HEK293 (cell line): ENCODE results near the gene ARHGAP35.

Experiments used
- CTCF ChIA-PET: fragments of 350-600 bp; formaldehyde crosslinking; extraction: SDS; loops from one replicate; lab custom pipeline; 2021; ENCODE audit warnings: antibody characterized with exemption; lab: Yijun Ruan, JAX
- POLR2A ChIA-PET: fragments of 300-600 bp; formaldehyde crosslinking; extraction: SDS; loops from one replicate; lab custom pipeline; 2020; ENCODE audit warnings: antibody characterized with exemption, inconsistent platforms; lab: Yijun Ruan, JAX
- H3K27ac ChIP-seq: fragments of 200-500 bp; sonication (Bioruptor generic); 2 replicates; pipeline ENCODE4 v1.5.1; 2014; ENCODE audit warnings: low read depth, low read length, control low read depth, inconsistent platforms; ENCODE audit errors: extremely low read depth
- H3K36me3 ChIP-seq, 2 experiments: fragments of 200-500 bp in 1 of 2; sonication (Bioruptor generic) in 1 of 2; 1 replicate in 1 of 2; 2 replicates in 1 of 2; pipeline ENCODE4 v1.5.1; 2014 to 2017; ENCODE audit warnings: inconsistent platforms in 2 of 2, low read length in 2 of 2; ENCODE audit not compliant: control insufficient read depth in 2 of 2, insufficient read depth in 1 of 2
- H3K4me1 ChIP-seq: fragments of 200-500 bp; sonication (Bioruptor generic); 2 replicates; pipeline ENCODE4 v1.5.1; 2014; ENCODE audit warnings: mild to moderate bottlenecking, low read length, inconsistent platforms; ENCODE audit not compliant: control insufficient read depth, insufficient read depth
- H3K4me3 ChIP-seq: 2 replicates; pipeline ENCODE4 v1.5.1; 2011; ENCODE audit warnings: low read depth, mild to moderate bottlenecking, control low read depth, low read length, moderate library complexity
- H3K9me3 ChIP-seq: fragments of 200-500 bp; sonication (Bioruptor generic); 2 replicates; pipeline ENCODE4 v1.5.1; 2014; ENCODE audit warnings: low read depth, low read length, inconsistent platforms; ENCODE audit not compliant: control insufficient read depth, insufficient read depth
- GLIS1 ChIP-seq: fragments of 450-650 bp; formaldehyde crosslinking; IDR thresholded peaks from 2 replicates; pipeline ENCODE4 v1.5.1; 2016; ENCODE audit warnings: missing biosample characterization, missing genetic modification characterization
- IKZF3 ChIP-seq: fragments of 450-650 bp; IDR thresholded peaks from 2 replicates; pipeline ENCODE4 v1.5.0; 2018; ENCODE audit warnings: missing biosample characterization, mild to moderate bottlenecking, missing genetic modification characterization, moderate library complexity
- SP3 ChIP-seq: fragments of 450-650 bp; formaldehyde crosslinking; IDR thresholded peaks from 2 replicates; pipeline ENCODE4 v1.5.1; 2016; ENCODE audit warnings: missing biosample characterization, missing genetic modification characterization
- YY1 ChIP-seq: fragments of 450-650 bp; formaldehyde crosslinking; IDR thresholded peaks from 2 replicates; pipeline ENCODE4 v1.5.1; 2018; ENCODE audit warnings: missing biosample characterization, missing genetic modification characterization
- ZNF112 ChIP-seq: fragments of 450-650 bp; formaldehyde crosslinking; IDR thresholded peaks from 2 replicates; pipeline ENCODE4 v1.5.0; 2017; ENCODE audit warnings: missing biosample characterization, missing genetic modification characterization
- ZNF140 ChIP-seq: fragments of 450-650 bp; formaldehyde crosslinking; IDR thresholded peaks from 2 replicates; pipeline ENCODE4 v1.5.1; 2016; ENCODE audit warnings: missing biosample characterization, missing genetic modification characterization
- ZNF266 ChIP-seq: fragments of 450-650 bp; formaldehyde crosslinking; IDR thresholded peaks from 2 replicates; pipeline ENCODE4 v1.5.1; 2016; ENCODE audit warnings: missing biosample characterization, missing genetic modification characterization, low read depth
- ZNF416 ChIP-seq: fragments of 450-650 bp; formaldehyde crosslinking; IDR thresholded peaks from 2 replicates; pipeline ENCODE4 v1.5.1; 2016; ENCODE audit warnings: missing biosample characterization, missing genetic modification characterization
- ZNF473 ChIP-seq: fragments of 450-650 bp; formaldehyde crosslinking; IDR thresholded peaks from 2 replicates; pipeline ENCODE4 v1.5.1; 2017; ENCODE audit warnings: missing biosample characterization, missing genetic modification characterization
- ZNF501 ChIP-seq: fragments of 450-650 bp; formaldehyde crosslinking; IDR thresholded peaks from 2 replicates; pipeline ENCODE4 v1.5.1; 2016; ENCODE audit warnings: missing biosample characterization, missing genetic modification characterization
- ZNF571 ChIP-seq: fragments of 450-650 bp; formaldehyde crosslinking; IDR thresholded peaks from 2 replicates; pipeline ENCODE4 v1.5.0; 2017; ENCODE audit warnings: missing biosample characterization, missing genetic modification characterization
- ZNF600 ChIP-seq: fragments of 450-650 bp; formaldehyde crosslinking; IDR thresholded peaks from 2 replicates; pipeline ENCODE4 v1.5.1; 2016; ENCODE audit warnings: missing biosample characterization, missing genetic modification characterization
- ZNF777 ChIP-seq: fragments of 450-650 bp; formaldehyde crosslinking; IDR thresholded peaks from 2 replicates; pipeline ENCODE4 v1.5.1; 2017; ENCODE audit warnings: missing biosample characterization, missing genetic modification characterization, borderline replicate concordance
- ZXDB ChIP-seq: fragments of 450-650 bp; formaldehyde crosslinking; IDR thresholded peaks from 2 replicates; pipeline ENCODE4 v1.5.1; 2016; ENCODE audit warnings: missing biosample characterization, missing genetic modification characterization
- TF ChIP-seq, protein P1 (sequence below): fragments of 450-650 bp; formaldehyde crosslinking; IDR thresholded peaks from 2 replicates; pipeline ENCODE4 v1.5.1; 2016; ENCODE audit warnings: missing biosample characterization, missing genetic modification characterization, low read depth
- TF ChIP-seq, protein P2 (sequence below): fragments of 450-650 bp; formaldehyde crosslinking; IDR thresholded peaks from 2 replicates; pipeline ENCODE4 v1.5.1; 2017; ENCODE audit warnings: missing biosample characterization, missing genetic modification characterization
- TF ChIP-seq, protein P3 (sequence below): fragments of 450-650 bp; formaldehyde crosslinking; IDR thresholded peaks from 2 replicates; pipeline ENCODE4 v1.5.1; 2016; ENCODE audit warnings: missing biosample characterization, missing genetic modification characterization
- TF ChIP-seq, protein P4 (sequence below): fragments of 450-650 bp; formaldehyde crosslinking; IDR thresholded peaks from 2 replicates; pipeline ENCODE4 v1.5.1; 2017; ENCODE audit warnings: missing biosample characterization, missing genetic modification characterization
- TF ChIP-seq, protein P5 (sequence below): fragments of 450-650 bp; formaldehyde crosslinking; IDR thresholded peaks from 2 replicates; pipeline ENCODE4 v1.5.1; 2016; ENCODE audit warnings: missing biosample characterization, missing genetic modification characterization
- TF ChIP-seq, protein P6 (sequence below): sonication (generic); formaldehyde crosslinking; IDR thresholded peaks from 2 replicates; pipeline ENCODE4 v1.8.1; 2022; ENCODE audit warnings: mild to moderate bottlenecking, moderate library complexity, missing genetic modification reagents

Gene ARHGAP35

DNA sequence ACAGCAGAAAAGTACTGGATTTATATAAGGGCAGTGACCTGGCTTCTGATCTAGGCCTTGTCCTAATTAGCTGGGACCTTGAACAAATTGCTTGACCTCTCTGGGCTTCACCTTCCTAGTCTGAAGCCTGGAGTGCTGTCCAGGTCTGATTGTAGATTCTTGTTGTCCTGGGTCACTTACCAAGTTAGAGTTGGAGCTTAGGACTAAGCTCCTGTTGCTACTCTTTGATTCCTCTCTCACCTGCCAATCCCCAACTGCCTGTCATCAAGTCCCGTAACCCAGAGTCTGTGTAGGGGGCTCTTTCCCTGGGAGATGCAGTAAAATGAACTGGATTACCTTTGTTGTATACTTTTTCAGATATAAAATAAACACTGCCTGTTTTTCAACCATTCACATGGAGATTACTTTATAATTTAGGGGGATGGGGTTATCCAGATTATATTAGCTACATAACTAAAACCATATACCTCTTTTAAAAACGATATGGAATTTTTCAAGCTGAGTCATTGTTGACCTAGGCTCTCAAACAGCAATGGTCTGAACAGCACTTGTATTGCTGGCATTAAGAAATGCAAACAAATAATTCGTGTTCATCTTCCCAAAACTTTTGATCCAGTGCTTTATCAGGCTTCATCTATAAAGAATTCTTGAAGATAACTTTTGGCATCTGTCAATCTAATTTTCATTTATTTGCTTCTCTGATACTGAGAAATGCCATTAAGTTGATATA, 5.8 kb downstream of the ARHGAP35 start:
- ChIA-PET POLR2A (no interaction called here), CTCF (interaction anchor here (0.6 to 1.7 kb wide), 4 partner anchors 11 to 985 kb away, joined by 4 to 8 read pairs (median 5); no protein-coding TSS in a partner anchor)
- H3K36me3 ChIP-seq = peaks cover 0 to 3% of the 10 kb centered on the region in 2 experiments; a peak in 1 of 3 replicates
- TF ChIP-seq GLIS1 (tag by site-specific recombination) (peak; percentile 60; the same call in 1 of the 2 replicates), ZNF112 (tag by site-specific recombination) (no peak), ZXDB (tag by site-specific recombination) (peak; percentile 19; the same call in 1 of the 2 replicates), ZNF501 (no peak), ZNF600 (tag by site-specific recombination) (peak; percentile 91), ZNF416 (tag by site-specific recombination) (no peak), ZNF571 (no peak), SP3 (tag by site-specific recombination) (no peak), IKZF3 (tag by site-specific recombination) (no peak), ZNF473 (tag by site-specific recombination) (no peak)
- TF ChIP-seq, protein P1, sequence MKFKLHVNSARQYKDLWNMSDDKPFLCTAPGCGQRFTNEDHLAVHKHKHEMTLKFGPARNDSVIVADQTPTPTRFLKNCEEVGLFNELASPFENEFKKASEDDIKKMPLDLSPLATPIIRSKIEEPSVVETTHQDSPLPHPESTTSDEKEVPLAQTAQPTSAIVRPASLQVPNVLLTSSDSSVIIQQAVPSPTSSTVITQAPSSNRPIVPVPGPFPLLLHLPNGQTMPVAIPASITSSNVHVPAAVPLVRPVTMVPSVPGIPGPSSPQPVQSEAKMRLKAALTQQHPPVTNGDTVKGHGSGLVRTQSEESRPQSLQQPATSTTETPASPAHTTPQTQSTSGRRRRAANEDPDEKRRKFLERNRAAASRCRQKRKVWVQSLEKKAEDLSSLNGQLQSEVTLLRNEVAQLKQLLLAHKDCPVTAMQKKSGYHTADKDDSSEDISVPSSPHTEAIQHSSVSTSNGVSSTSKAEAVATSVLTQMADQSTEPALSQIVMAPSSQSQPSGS = no peak
- TF ChIP-seq, protein P2, sequence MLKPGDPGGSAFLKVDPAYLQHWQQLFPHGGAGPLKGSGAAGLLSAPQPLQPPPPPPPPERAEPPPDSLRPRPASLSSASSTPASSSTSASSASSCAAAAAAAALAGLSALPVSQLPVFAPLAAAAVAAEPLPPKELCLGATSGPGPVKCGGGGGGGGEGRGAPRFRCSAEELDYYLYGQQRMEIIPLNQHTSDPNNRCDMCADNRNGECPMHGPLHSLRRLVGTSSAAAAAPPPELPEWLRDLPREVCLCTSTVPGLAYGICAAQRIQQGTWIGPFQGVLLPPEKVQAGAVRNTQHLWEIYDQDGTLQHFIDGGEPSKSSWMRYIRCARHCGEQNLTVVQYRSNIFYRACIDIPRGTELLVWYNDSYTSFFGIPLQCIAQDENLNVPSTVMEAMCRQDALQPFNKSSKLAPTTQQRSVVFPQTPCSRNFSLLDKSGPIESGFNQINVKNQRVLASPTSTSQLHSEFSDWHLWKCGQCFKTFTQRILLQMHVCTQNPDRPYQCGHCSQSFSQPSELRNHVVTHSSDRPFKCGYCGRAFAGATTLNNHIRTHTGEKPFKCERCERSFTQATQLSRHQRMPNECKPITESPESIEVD (tag by site-specific recombination) = peak; percentile 30; the same call in 1 of the 2 replicates
- H3K4me1 ChIP-seq = peaks cover 48% of the 10 kb centered on the region
- H3K27ac ChIP-seq = peak overlapping the region; percentile 40
- H3K9me3 ChIP-seq = no peaks in the 10 kb centered on the region
- H3K4me3 ChIP-seq = no peak overlapping the region

DNA sequence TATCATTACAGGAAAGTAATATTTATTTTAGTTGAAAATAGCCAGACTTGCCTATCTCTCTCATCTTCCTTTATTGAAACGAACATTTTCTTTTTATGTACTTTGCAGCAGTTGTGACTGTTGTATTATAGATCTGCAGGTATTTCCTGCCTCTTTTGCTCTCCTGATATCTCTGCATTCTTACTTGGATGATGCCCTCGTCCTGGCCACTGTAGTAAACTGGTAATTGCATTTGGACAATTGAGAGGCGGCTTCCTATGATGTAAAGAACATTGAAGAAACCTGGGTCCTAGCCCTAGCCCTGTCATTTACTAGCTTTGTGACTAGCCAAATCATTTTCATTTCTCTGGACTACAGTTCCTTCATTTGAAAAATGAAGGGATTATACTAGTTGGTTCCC, 6.4 kb downstream of the ARHGAP35 start:
- H3K4me3 ChIP-seq = no peak overlapping the region
- CTCF ChIA-PET = interaction anchor here (0.6 to 1.7 kb wide), 2 partner anchors 146 to 985 kb away, joined by 4 to 8 read pairs; no protein-coding TSS in a partner anchor
- POLR2A ChIA-PET = no interaction called here

DNA sequence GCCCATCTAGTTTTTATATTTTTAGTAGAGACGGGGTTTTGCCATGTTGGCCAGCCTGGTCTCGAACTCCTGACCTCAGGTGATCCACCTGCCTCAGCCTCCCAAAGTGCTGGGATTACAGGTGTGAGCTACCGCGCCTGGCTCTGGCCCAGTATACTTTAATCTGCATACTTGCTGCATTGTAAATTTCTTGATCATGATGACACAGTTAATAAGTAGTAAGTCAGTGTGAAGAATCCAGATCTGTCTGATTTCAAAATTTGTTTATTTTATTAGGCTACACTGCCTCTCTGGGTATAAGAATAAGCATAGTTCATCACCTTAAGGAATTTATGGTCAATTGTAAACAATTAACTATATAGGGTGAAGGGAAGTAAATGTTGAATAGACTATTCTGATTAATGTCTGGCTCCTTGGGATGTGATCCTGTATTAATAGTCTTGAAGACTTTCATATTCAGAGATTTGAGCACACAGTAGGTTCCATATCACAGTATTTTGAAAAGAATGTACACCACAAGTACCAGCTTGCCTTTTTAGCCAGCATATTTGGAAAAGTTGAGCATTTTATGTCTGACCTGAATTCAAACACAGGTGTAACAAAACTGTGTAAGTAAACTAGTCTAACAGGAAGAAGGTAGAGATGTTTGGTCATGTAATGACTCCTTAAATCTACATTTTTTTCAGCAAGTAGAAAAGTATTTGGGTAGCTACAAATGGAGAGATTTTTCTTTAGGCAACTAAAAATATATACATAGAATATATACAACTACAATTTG, 7.4 kb downstream of the ARHGAP35 start:
- Histone ChIP-seq H3K27ac (no peak overlapping the region), H3K4me1 (peaks cover 36% of the 10 kb centered on the region), H3K9me3 (no peaks in the 10 kb centered on the region), H3K36me3 (peaks cover 0 to 3% of the 10 kb centered on the region in 2 experiments; a peak in 2 of 3 replicates), H3K4me3 (no peak overlapping the region)
- POLR2A ChIA-PET = interaction anchor here (0.6 to 0.9 kb wide), 3 partner anchors 8 to 1692 kb away, joined by 3 to 5 read pairs (median 4); no protein-coding TSS in a partner anchor
- CTCF ChIA-PET = interaction anchor here (0.6 to 2.1 kb wide), 5 partner anchors 12 to 1390 kb away, joined by 3 to 6 read pairs (median 4); no protein-coding TSS in a partner anchor
- TF ChIP-seq, protein P3, sequence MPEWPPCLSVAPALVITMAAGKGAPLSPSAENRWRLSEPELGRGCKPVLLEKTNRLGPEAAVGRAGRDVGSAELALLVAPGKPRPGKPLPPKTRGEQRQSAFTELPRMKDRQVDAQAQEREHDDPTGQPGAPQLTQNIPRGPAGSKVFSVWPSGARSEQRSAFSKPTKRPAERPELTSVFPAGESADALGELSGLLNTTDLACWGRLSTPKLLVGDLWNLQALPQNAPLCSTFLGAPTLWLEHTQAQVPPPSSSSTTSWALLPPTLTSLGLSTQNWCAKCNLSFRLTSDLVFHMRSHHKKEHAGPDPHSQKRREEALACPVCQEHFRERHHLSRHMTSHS (tag by site-specific recombination) = no peak
- no peak for TF ChIP-seq ZNF266 (tag by site-specific recombination)
- TF ChIP-seq ZNF777 = no peak
- TF ChIP-seq, protein P4, sequence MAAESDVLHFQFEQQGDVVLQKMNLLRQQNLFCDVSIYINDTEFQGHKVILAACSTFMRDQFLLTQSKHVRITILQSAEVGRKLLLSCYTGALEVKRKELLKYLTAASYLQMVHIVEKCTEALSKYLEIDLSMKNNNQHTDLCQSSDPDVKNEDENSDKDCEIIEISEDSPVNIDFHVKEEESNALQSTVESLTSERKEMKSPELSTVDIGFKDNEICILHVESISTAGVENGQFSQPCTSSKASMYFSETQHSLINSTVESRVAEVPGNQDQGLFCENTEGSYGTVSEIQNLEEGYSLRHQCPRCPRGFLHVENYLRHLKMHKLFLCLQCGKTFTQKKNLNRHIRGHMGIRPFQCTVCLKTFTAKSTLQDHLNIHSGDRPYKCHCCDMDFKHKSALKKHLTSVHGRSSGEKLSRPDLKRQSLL (tag by site-specific recombination) = no peak
- TF ChIP-seq, protein P5, sequence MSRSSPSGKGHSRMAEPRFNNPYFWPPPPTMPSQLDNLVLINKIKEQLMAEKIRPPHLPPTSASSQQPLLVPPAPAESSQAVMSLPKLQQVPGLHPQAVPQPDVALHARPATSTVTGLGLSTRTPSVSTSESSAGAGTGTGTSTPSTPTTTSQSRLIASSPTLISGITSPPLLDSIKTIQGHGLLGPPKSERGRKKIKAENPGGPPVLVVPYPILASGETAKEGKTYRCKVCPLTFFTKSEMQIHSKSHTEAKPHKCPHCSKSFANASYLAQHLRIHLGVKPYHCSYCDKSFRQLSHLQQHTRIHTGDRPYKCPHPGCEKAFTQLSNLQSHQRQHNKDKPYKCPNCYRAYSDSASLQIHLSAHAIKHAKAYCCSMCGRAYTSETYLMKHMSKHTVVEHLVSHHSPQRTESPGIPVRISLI (tag by site-specific recombination) = no peak

More for the DNA sequence above, 6.4 kb downstream of the ARHGAP35 start:
- no peaks in the 10 kb centered on the region for H3K9me3 ChIP-seq
- no peak overlapping the region for H3K27ac ChIP-seq
- TF ChIP-seq, protein P6, sequence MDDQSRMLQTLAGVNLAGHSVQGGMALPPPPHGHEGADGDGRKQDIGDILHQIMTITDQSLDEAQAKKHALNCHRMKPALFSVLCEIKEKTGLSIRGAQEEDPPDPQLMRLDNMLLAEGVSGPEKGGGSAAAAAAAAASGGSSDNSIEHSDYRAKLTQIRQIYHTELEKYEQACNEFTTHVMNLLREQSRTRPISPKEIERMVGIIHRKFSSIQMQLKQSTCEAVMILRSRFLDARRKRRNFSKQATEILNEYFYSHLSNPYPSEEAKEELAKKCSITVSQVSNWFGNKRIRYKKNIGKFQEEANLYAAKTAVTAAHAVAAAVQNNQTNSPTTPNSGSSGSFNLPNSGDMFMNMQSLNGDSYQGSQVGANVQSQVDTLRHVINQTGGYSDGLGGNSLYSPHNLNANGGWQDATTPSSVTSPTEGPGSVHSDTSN (CRISPR knock-in tag) = no peak
- no peak for TF ChIP-seq YY1 (tag by site-specific recombination)
- no peak for TF ChIP-seq ZNF140 (tag by site-specific recombination)
- peaks cover 0 to 3% of the 10 kb centered on the region in 2 experiments; a peak in 2 of 3 replicates for H3K36me3 ChIP-seq
- H3K4me1 ChIP-seq = peaks cover 46% of the 10 kb centered on the region
